A549 treated with DMSO at 1 μM for 4 hours (cell line): ENCODE results near the gene ADCY5. TPM values are rescaled to one million over a fixed set of nuclear protein-coding genes. Genes with fewer than 3 reads are reported as not detected.

ENCODE experiments used
- total RNA-seq: library from RNA; stranded (reverse); fragments of 200-300 nt; extraction: Qiagen RNA extraction; gene quantifications from 5 replicates; pipeline ENCODE4 v1.2.3, GENCODE V29; 2022; ENCODE audit warnings: low read depth

The ADCY5 gene
- total RNA-seq: 0.31 to 0.63 TPM (median 0.46 TPM) in 5 replicates

DNA sequence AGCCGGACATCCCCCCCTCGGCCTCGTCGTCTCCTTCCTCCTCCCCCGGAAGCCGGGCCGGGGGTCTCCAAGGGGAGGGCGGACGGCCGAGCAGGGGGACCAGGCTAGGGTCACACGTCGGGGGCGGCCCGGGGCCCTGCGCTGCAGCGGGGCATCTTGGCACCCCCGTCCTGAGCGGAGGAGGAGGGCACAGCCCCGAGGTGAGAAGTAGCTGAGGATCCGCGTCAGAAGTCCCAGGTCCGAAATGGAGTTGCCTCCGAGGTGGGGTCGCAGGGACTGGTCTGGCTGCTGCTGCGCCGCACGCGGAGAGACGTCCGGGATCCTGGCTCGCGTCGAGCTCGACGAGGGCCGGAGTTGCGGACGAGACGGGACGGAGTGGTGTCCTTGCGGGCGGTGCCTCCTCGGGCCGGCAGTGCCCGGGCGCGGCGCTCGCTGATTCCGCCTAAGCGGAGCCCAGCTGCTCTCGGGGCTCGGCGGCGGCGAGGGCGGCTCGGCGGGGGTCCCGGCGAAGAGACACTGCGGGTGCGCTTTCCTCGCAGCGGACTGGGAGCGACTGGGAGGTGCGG is at the start of gene ADCY5:
TSS of gene ADCY5 (minus strand) at position 555 of the 566 bp plus-strand sequence. CDS start at position 10, 545 bp downstream.

Other genes with a start within 250 kb of the ADCY5 start
- gene SEC22A, start 247.1 kb downstream of the ADCY5 start, total RNA-seq: 20.7 to 23.3 TPM (median 21.4 TPM) in 5 replicates
- 36.2 to 49.5 TPM (median 45.3 TPM) in 5 replicates for gene HACD2, start 136.0 kb upstream of the ADCY5 start, total RNA-seq